ENCODE data around the gene RTL9. TPM values are rescaled to one million over a fixed set of nuclear protein-coding genes. Genes with fewer than 3 reads are reported as not detected.

RTL9 gene
- total and polyA plus RNA-seq, 7 donors, result under 0.01 to 0.28 (median 0.03) TPM; not detected in 4

DNA sequence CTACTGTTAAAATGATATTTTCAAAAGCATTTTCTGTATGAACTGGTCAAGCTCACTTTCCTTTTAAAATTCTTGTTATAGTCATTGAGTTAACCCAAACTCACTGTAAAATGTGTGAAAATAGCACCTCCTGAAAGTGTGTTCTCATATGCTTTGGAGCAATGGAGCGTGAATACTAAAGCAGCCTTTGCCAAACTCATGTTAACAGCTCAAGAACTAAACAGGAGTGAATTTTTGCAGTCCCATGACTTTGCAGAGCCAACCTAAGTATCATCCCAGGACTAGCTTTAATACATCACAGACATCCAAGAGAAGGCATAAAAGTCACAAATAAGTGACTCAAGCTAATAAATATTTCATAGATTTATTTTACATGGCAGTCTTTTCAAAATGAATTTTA, 43.1 kb upstream of the RTL9 start:
- TF ChIP-seq CTCF (IDR thresholded peaks at IDR 0.05), result no peak
- TF ChIP-seq POLR2A (IDR thresholded peaks at IDR 0.05), result no peak
- no peak for TF ChIP-seq EP300 (IDR thresholded peaks at IDR 0.05)
- TF ChIP-seq POLR2AphosphoS5 (IDR thresholded peaks at IDR 0.05), result no peak
- intact Hi-C loops (cut with DNase I), result loop anchor here (10.0 kb wide), 2 partner anchors 151 to 781 kb away; partner anchors contain the start of gene NXT2
- Histone ChIP-seq H3K9me3 (no peaks in the 10 kb centered on the region), H3K4me3 (no peak overlapping the region), H3K4me1 (peaks cover 0 to 11% (median 0%) of the 10 kb centered on the region in 4 donors), H3K36me3 (no peaks in the 10 kb centered on the region), H3K27me3 (no peaks in the 10 kb centered on the region), H3K27ac (no peak overlapping the region)
- no peak for DNase-seq
- WGBS, 2 donors, result 85 to 97% methylated on average over 1 of the region's 1 CpG

DNA sequence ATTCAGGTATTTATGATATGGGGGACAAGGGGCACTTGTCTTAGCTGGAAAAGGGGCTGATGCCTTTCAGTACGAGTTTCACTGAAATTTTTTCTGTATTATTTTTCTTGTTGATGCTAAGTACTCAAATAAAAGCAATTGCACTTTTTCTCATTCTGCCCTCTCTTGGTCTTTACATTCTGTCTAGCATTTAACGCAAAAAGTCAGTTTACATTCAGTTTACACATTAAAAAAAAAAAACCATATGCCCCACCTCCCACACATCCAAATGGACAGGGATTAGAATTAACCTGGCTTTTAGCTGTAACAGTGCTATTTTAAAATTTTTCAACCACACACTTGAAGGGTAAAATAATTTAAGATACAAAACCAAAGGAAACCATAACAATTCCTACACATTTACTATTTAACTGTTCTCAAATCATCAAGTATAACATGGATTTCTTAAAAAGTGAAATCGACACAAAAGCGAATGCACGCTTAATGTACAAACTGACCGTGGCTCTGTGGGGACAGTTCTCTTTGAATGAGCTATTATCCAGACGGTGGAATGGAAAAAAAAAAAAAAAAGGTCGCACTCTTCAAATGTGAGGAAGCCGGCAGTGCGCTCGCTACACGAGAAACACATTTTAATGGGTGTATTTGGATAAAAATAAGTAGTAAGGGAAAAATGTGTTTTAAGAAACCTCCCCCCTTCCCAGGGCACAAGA, 42.1 kb upstream of the RTL9 start:
- no peaks in the 10 kb centered on the region for H3K27me3 ChIP-seq
- intact Hi-C loops (cut with DNase I), result loop anchor here (2.0 to 10.0 kb wide), 3 partner anchors 152 to 782 kb away; partner anchors contain the start of genes ACSL4 and NXT2
- H3K36me3 ChIP-seq, result no peaks in the 10 kb centered on the region
- no peak for TF ChIP-seq CTCF (IDR thresholded peaks at IDR 0.05)
- no peak for TF ChIP-seq POLR2AphosphoS5 (IDR thresholded peaks at IDR 0.05)
- peak overlapping the region in 3 of 4 donors; percentile 83 to 84 (median 83) for H3K27ac ChIP-seq
- no peaks in the 10 kb centered on the region for H3K9me3 ChIP-seq
- 3 to 6% methylated on average over 12 of the region's 12 CpGs for WGBS, 2 donors
- peak overlapping the region; percentile 62 to 81 (median 72) for H3K4me3 ChIP-seq
- DNase-seq, result no peak
- H3K4me1 ChIP-seq, result peaks cover 0 to 11% (median 0%) of the 10 kb centered on the region in 4 donors

- peak overlapping the region; percentile 62 to 81 (median 72) for H3K4me3 ChIP-seq
- no peaks in the 10 kb centered on the region for H3K27me3 ChIP-seq
- H3K4me1 ChIP-seq, result peaks cover 0 to 11% (median 0%) of the 10 kb centered on the region in 4 donors
- DNase-seq, result peak; percentile 63
- TF ChIP-seq CTCF (IDR thresholded peaks at IDR 0.05) (no peak), POLR2A (IDR thresholded peaks at IDR 0.05) (no peak)
- H3K36me3 ChIP-seq, result no peaks in the 10 kb centered on the region
- peak overlapping the region; percentile 83 to 84 (median 84) for H3K27ac ChIP-seq
- 1% methylated on average over 40 of the region's 40 CpGs for WGBS, 2 donors
- no peaks in the 10 kb centered on the region for H3K9me3 ChIP-seq
- intact Hi-C loops (cut with DNase I), result loop anchor here (2.0 to 10.0 kb wide), 3 partner anchors 152 to 782 kb away; partner anchors contain the start of genes ACSL4 and NXT2
Measured at GRCh38 chrX:110317061-110317819, 41.4 kb upstream of the RTL9 start.

GRCh38 chrX:110317820-110318663, 40.6 kb upstream of the RTL9 start, which contains the start of gene AMMECR1:
Gene AMMECR1 (minus strand): TSS chrX:110318085. CDS start chrX:110318071, 14 bp downstream.
- TF ChIP-seq POLR2A (IDR thresholded peaks at IDR 0.05) (peak in 1 of 2 donors; percentile 12), EP300 (IDR thresholded peaks at IDR 0.05) (no peak), CTCF (IDR thresholded peaks at IDR 0.05) (no peak), POLR2AphosphoS5 (IDR thresholded peaks at IDR 0.05) (peak; percentile 41 to 71 (median 62))
- no peaks in the 10 kb centered on the region for H3K36me3 ChIP-seq
- H3K27ac ChIP-seq, result peak within 1 kb of the TSS; percentile 83 to 84 (median 84)
- DNase-seq, result peak; percentile 86
- 0 to 1% methylated on average over 77 to 78 of the region's 78 CpGs for WGBS, 2 donors
- intact Hi-C loops (cut with DNase I), result loop anchor here (2.0 to 10.0 kb wide), 4 partner anchors 153 to 783 kb away; partner anchors contain the start of genes ACSL4, NXT2 and TMEM164
- H3K27me3 ChIP-seq, result no peaks in the 10 kb centered on the region
- H3K9me3 ChIP-seq, result no peaks in the 10 kb centered on the region
- H3K4me1 ChIP-seq, result peaks cover 0 to 11% (median 0%) of the 10 kb centered on the region in 4 donors
- H3K4me3 ChIP-seq, result peak within 1 kb of the TSS; percentile 62 to 81 (median 72)
